H1 (cell line): ENCODE measurements around the gene USH2A. TPM values are rescaled to one million over a fixed set of nuclear protein-coding genes. Genes with fewer than 3 reads are reported as not detected.

Experiments used
- CTCF ChIA-PET: fragments of 300-600 bp; sonication (Branson Sonifier 250); formaldehyde crosslinking; loops from one replicate; lab custom pipeline; 2021; ENCODE audit not compliant: partially characterized antibody; lab: Charles Lee
- POLR2A ChIA-PET: fragments of 300-600 bp; sonication (Branson Sonifier 250); formaldehyde crosslinking; loops from one replicate; lab custom pipeline; 2021; ENCODE audit warnings: inconsistent platforms; ENCODE audit not compliant: partially characterized antibody; lab: Charles Lee
- DNase-seq, 2 experiments: peaks; one replicate each; pipeline versions ENCODE4 v3.0.0 to v3.0.0-alpha.2; 2010 to 2022; ENCODE audit warnings: low spot score in 2 of 2, low read depth in 1 of 2, mixed read lengths in 1 of 2
- FAIRE-seq: peaks from 2 replicates; lab custom pipeline; 2011; peaks lifted over from hg19 to GRCh38; lab: Jason Lieb, UNC
- H2AFZ ChIP-seq: 2 replicates; pipeline ENCODE4 v1.8.1; 2012; ENCODE audit warnings: low read length, inconsistent platforms
- H2AK5ac ChIP-seq: 2 replicates; pipeline ENCODE4 v1.6.1; 2013; ENCODE audit warnings: low read depth, low read length
- H2BK120ac ChIP-seq: replicated peaks from 2 replicates; pipeline ENCODE3; 2013; ENCODE audit warnings: low read depth, low read length, inconsistent platforms
- H2BK12ac ChIP-seq: 2 replicates; pipeline ENCODE4 v1.6.1; 2013; ENCODE audit warnings: low read depth, low read length
- H2BK15ac ChIP-seq: 2 replicates; pipeline ENCODE4 v1.6.1; 2013; ENCODE audit warnings: low read length
- H2BK20ac ChIP-seq: 2 replicates; pipeline ENCODE4 v1.6.1; 2013; ENCODE audit warnings: low read length
- H2BK5ac ChIP-seq: 2 replicates; pipeline ENCODE4 v1.6.1; 2013; ENCODE audit warnings: low read depth, low read length
- H3K14ac ChIP-seq: 2 replicates; pipeline ENCODE4 v1.6.1; 2013; ENCODE audit warnings: inconsistent platforms; ENCODE audit not compliant: insufficient read length
- H3K18ac ChIP-seq: 2 replicates; pipeline ENCODE4 v1.6.1; 2013; ENCODE audit warnings: low read length; ENCODE audit errors: extremely low read depth
- H3K23ac ChIP-seq: 2 replicates; pipeline ENCODE4 v1.6.1; 2013; ENCODE audit warnings: inconsistent platforms; ENCODE audit not compliant: insufficient read length
- H3K23me2 ChIP-seq: 2 replicates; pipeline ENCODE4 v1.6.1; 2013; ENCODE audit warnings: low read depth, low read length
- H3K27ac ChIP-seq: 2 replicates; pipeline ENCODE4 v1.6.1; 2011; ENCODE audit warnings: low read depth, low read length, inconsistent platforms
- H3K27me3 ChIP-seq, 4 experiments: replicated peaks in 1 of 4; 1 replicate in 1 of 4; 2 replicates in 3 of 4; pipeline versions ENCODE4 v1.6.1 to v1.8.1; 2011 to 2013; ENCODE audit warnings: low read length in 3 of 4, mild to moderate bottlenecking in 3 of 4, inconsistent platforms in 2 of 4, mixed read lengths in 2 of 4, moderate library complexity in 1 of 4; ENCODE audit not compliant: control insufficient read depth in 3 of 4, insufficient read depth in 3 of 4; ENCODE audit errors: extremely low read depth in 1 of 4
- H3K36me3 ChIP-seq, 4 experiments: 2 replicates each; pipeline versions ENCODE4 v1.6.1 to v1.8.1; 2011 to 2013; ENCODE audit warnings: mild to moderate bottlenecking in 4 of 4, low read length in 3 of 4, moderate library complexity in 2 of 4, control low read depth in 1 of 4, inconsistent platforms in 1 of 4; ENCODE audit not compliant: insufficient read depth in 4 of 4, control insufficient read depth in 2 of 4
- H3K4ac ChIP-seq: replicated peaks from 2 replicates; pipeline ENCODE3; 2013; ENCODE audit warnings: low read length, low read depth, mixed read lengths, inconsistent platforms; ENCODE audit not compliant: insufficient read length
- H3K4me1 ChIP-seq, 4 experiments: replicated peaks in 1 of 4; 1 replicate in 1 of 4; 2 replicates in 3 of 4; pipeline versions ENCODE4 v1.6.1 to v1.8.1; 2011 to 2013; ENCODE audit warnings: low read length in 3 of 4, inconsistent platforms in 2 of 4, mixed read lengths in 1 of 4; ENCODE audit not compliant: insufficient read depth in 4 of 4, control insufficient read depth in 3 of 4
- H3K4me2 ChIP-seq, 2 experiments: 2 replicates each; pipeline versions ENCODE4 v1.6.1 to v1.8.1; 2011 to 2013; ENCODE audit warnings: low read depth in 2 of 2, low read length in 2 of 2, control low read depth in 1 of 2, inconsistent platforms in 1 of 2, mild to moderate bottlenecking in 1 of 2; ENCODE audit not compliant: insufficient read depth in 1 of 2
- H3K4me3 ChIP-seq, 4 experiments: fragments of 200-600, 300-600 bp in 1 of 4; sonication (generic), shearing (Covaris generic), sonication (Bioruptor Twin) in 1 of 4; 2 replicates each; pipeline versions ENCODE4 v1.5.1 to v1.8.1; 2011 to 2016; ENCODE audit warnings: low read length in 4 of 4, low read depth in 3 of 4, control low read depth in 2 of 4, inconsistent platforms in 2 of 4, mild to moderate bottlenecking in 2 of 4, mixed read lengths in 1 of 4, moderate library complexity in 1 of 4; ENCODE audit not compliant: insufficient read depth in 2 of 4; ENCODE audit errors: extremely low read depth in 1 of 4
- H3K56ac ChIP-seq: replicated peaks from 2 replicates; pipeline ENCODE3; 2013; ENCODE audit warnings: low read depth, mild to moderate bottlenecking, mixed read lengths, low read length, inconsistent platforms; ENCODE audit not compliant: insufficient read length
- H3K79me1 ChIP-seq: 2 replicates; pipeline ENCODE4 v1.6.1; 2013; ENCODE audit warnings: low read depth, low read length, control low read depth
- H3K79me2 ChIP-seq, 2 experiments: 2 replicates each; pipeline versions ENCODE4 v1.6.1 to v1.8.1; 2012 to 2013; ENCODE audit warnings: low read length in 2 of 2, mild to moderate bottlenecking in 2 of 2, inconsistent platforms in 1 of 2; ENCODE audit not compliant: insufficient read depth in 2 of 2, control insufficient read depth in 1 of 2
- H3K9ac ChIP-seq, 4 experiments: replicated peaks in 1 of 4; 1 replicate in 1 of 4; 2 replicates in 3 of 4; pipeline versions ENCODE4 v1.6.1 to v1.8.1; 2011 to 2013; ENCODE audit warnings: low read depth in 3 of 4, low read length in 3 of 4, control low read depth in 2 of 4, mild to moderate bottlenecking in 2 of 4, moderate library complexity in 2 of 4, inconsistent platforms in 1 of 4; ENCODE audit errors: extremely low read depth in 1 of 4
- H3K9me3 ChIP-seq, 2 experiments: 2 replicates each; pipeline versions ENCODE4 v1.6.1 to v1.8.1; 2012 to 2013; ENCODE audit warnings: mild to moderate bottlenecking in 2 of 2, moderate library complexity in 2 of 2, control low read depth in 1 of 2, inconsistent platforms in 1 of 2, low read depth in 1 of 2, low read length in 1 of 2, mixed read lengths in 1 of 2; ENCODE audit not compliant: insufficient read depth in 2 of 2
- H4K20me1 ChIP-seq, 2 experiments: replicated peaks in 1 of 2; 2 replicates each; pipeline versions ENCODE3 to v1.8.1; 2011 to 2013; ENCODE audit warnings: inconsistent platforms in 2 of 2, low read length in 2 of 2, mild to moderate bottlenecking in 1 of 2; ENCODE audit not compliant: insufficient read depth in 2 of 2, control insufficient read depth in 1 of 2
- H4K5ac ChIP-seq: 2 replicates; pipeline ENCODE4 v1.6.1; 2013; ENCODE audit warnings: low read length, low read depth, mixed read lengths, inconsistent platforms; ENCODE audit not compliant: insufficient read length
- H4K8ac ChIP-seq: 2 replicates; pipeline ENCODE4 v1.8.0; 2013; ENCODE audit warnings: mild to moderate bottlenecking, moderate library complexity, low read length, inconsistent platforms; ENCODE audit not compliant: insufficient read depth; ENCODE audit errors: extremely low read depth
- H4K91ac ChIP-seq: replicated peaks from 2 replicates; pipeline ENCODE3; 2013; ENCODE audit warnings: low read length, mixed read lengths, inconsistent platforms; ENCODE audit not compliant: insufficient read length
- ASH2L ChIP-seq: fragments of 200-600, 300-600 bp; sonication (generic); IDR thresholded peaks from one replicate; pipeline ENCODE4 v1.7.1; 2017; ENCODE audit warnings: low read length
- PHF8 ChIP-seq: fragments of 200-600 bp; sonication (generic); conservative IDR thresholded peaks from 2 replicates; pipeline ENCODE4 v1.7.1; 2012; ENCODE audit warnings: low read depth, mild to moderate bottlenecking, inconsistent platforms, low read length, moderate library complexity
- POLR2A ChIP-seq, 2 experiments: IDR thresholded peaks; 1 replicate in 1 of 2; 2 replicates in 1 of 2; pipeline ENCODE4 v1.6.1; 2011; ENCODE audit warnings: low read depth in 2 of 2, low read length in 2 of 2, mild to moderate bottlenecking in 2 of 2; ENCODE audit errors: control extremely low read depth in 1 of 2
- POLR2AphosphoS5 ChIP-seq: IDR thresholded peaks from 2 replicates; pipeline ENCODE4 v1.6.1; 2011; ENCODE audit warnings: low read depth, low read length
- RBBP5 ChIP-seq: IDR thresholded peaks from 2 replicates; pipeline ENCODE4 v1.7.1; 2012; ENCODE audit warnings: low read depth, mild to moderate bottlenecking, inconsistent platforms, low read length, moderate library complexity, borderline replicate concordance
- SIX5 ChIP-seq: IDR thresholded peaks from 2 replicates; pipeline ENCODE4 v1.6.1; 2011; ENCODE audit warnings: mild to moderate bottlenecking, low read depth, low read length
- TBP ChIP-seq: IDR thresholded peaks from 2 replicates; pipeline ENCODE4 v1.6.1; 2011; ENCODE audit warnings: low read depth, low read length, improper control_type of control experiment
- TEAD4 ChIP-seq: IDR thresholded peaks from 2 replicates; pipeline ENCODE4 v1.6.1; 2012; ENCODE audit warnings: low read depth, low read length, inconsistent platforms, mixed read lengths
- polyA plus RNA-seq, 7 experiments: library from polyadenylated mRNA; depleted of rRNA in 3 of 7; stranded (reverse) in 5 of 7; unstranded in 2 of 7; fragments of >200 nt in 5 of 7; fragments of 200-250 nt in 2 of 7; gene quantifications; 1 replicate in 5 of 7; 2 replicates in 1 of 7; 4 replicates in 1 of 7; pipeline versions ENCODE4 v1.2.1 to v1.2.3, GENCODE V29; 2011 to 2013; ENCODE audit warnings: missing spikeins in 2 of 7, mixed read lengths in 2 of 7
- total RNA-seq: library from RNA; stranded (reverse); fragmentation: NEBNext Ultra II Directional; extraction: Animal tissue kit (Norgen Biotek cat#: 25700); gene quantifications from 2 replicates; pipeline ENCODE4 v1.2.1, GENCODE V29; 2021

USH2A gene
- total and polyA plus RNA-seq, 2 of the 8 experiments (the other 6 are each of a cell fraction or from before 2014, with no cell fraction given): 0.02 to 0.17 TPM

GRCh38 chr1:215786997-215787396, 636.3 kb downstream of the USH2A start:
- no peaks in the 10 kb centered on the region for H4K20me1 ChIP-seq
- no peaks in the 10 kb centered on the region for H3K79me2 ChIP-seq
- no peak overlapping the region for H3K9ac ChIP-seq
- no peaks in the 10 kb centered on the region for H3K23me2 ChIP-seq
- no peak for TF ChIP-seq POLR2A (IDR thresholded peaks at IDR 0.05; ENCODE audit: control extremely low read depth in 1 of 2, low read depth in 2 of 2, low read length in 2 of 2)
- no peak for TF ChIP-seq TEAD4
- TF ChIP-seq RBBP5: no peak
- no peak for TF ChIP-seq ASH2L
- TF ChIP-seq PHF8: no peak
- TF ChIP-seq TBP: no peak
- TF ChIP-seq SIX5: no peak
- TF ChIP-seq POLR2AphosphoS5: no peak
- no peak overlapping the region for H3K4me2 ChIP-seq
- H2BK12ac ChIP-seq: no peak overlapping the region
- no peaks in the 10 kb centered on the region for H3K36me3 ChIP-seq
- H4K5ac ChIP-seq: no peak overlapping the region
- H3K27me3 ChIP-seq: no peaks in the 10 kb centered on the region
- POLR2A ChIA-PET: no interaction called here
- no peak overlapping the region for H2BK15ac ChIP-seq
- no peak overlapping the region for H3K56ac ChIP-seq
- no peak overlapping the region for H4K8ac ChIP-seq
- no peak overlapping the region for H2AFZ ChIP-seq
- H4K91ac ChIP-seq: no peak overlapping the region
- H3K18ac ChIP-seq: no peak overlapping the region
- H2BK5ac ChIP-seq: no peak overlapping the region
- no peak overlapping the region for H3K4ac ChIP-seq
- H3K4me1 ChIP-seq: no peaks in the 10 kb centered on the region
- no peak overlapping the region for H3K27ac ChIP-seq
- no peak overlapping the region for H2AK5ac ChIP-seq
- no peak overlapping the region for H3K4me3 ChIP-seq
- FAIRE-seq (no peak), DNase-seq (no peak)
- no peak overlapping the region for H3K14ac ChIP-seq
- H3K9me3 ChIP-seq: no peaks in the 10 kb centered on the region
- no peaks in the 10 kb centered on the region for H3K79me1 ChIP-seq
- CTCF ChIA-PET: interaction anchor here (0.6 to 1.1 kb wide), 2 partner anchors 22 to 1727 kb away, joined by 3 read pairs; no protein-coding TSS in a partner anchor
- H3K23ac ChIP-seq: no peak overlapping the region
- H2BK20ac ChIP-seq: no peak overlapping the region
- no peak overlapping the region for H2BK120ac ChIP-seq
